Psoas muscle (tissue), 8 donors: ENCODE measurements around the gene APEH. TPM values are rescaled to one million over a fixed set of nuclear protein-coding genes. Genes with fewer than 3 reads are reported as not detected.

Experiments used
- ATAC-seq, 4 donors: fragments of 200-7000 bp; cut with Tn5 transposase; one replicate each; pipeline ENCODE4 v1.9.1; 2020; ENCODE audit warnings: moderate library complexity in 3 of 4, mild to moderate bottlenecking in 2 of 4
- DNase-seq, 2 donors: peaks; one replicate each; pipeline ENCODE4 v3.0.0-alpha.2; 2020
- H3K27ac ChIP-seq: fragments of 200-600 bp; one replicate; pipeline ENCODE4 v1.8.0; 2022
- H3K27me3 ChIP-seq, 3 donors: fragments of 200-600 bp in 1 of 3; one replicate each; pipeline versions ENCODE4 v1.6.1 to v1.8.0; 2013 to 2022; ENCODE audit warnings: low read length in 2 of 3, mild to moderate bottlenecking in 2 of 3, moderate library complexity in 1 of 3; ENCODE audit not compliant: insufficient read depth in 3 of 3
- H3K36me3 ChIP-seq, 2 donors: fragments of 200-600 bp in 1 of 2; one replicate each; pipeline versions ENCODE4 v1.6.1 to v1.8.0; 2013 to 2022; ENCODE audit warnings: low read depth in 1 of 2, mild to moderate bottlenecking in 1 of 2, moderate library complexity in 1 of 2; ENCODE audit not compliant: insufficient read depth in 1 of 2
- H3K4me1 ChIP-seq: fragments of 200-600 bp; one replicate; pipeline ENCODE4 v1.8.0; 2022
- H3K4me3 ChIP-seq: fragments of 200-600 bp; one replicate; pipeline ENCODE4 v1.8.0; 2022; ENCODE audit warnings: mild to moderate bottlenecking
- H3K9me3 ChIP-seq: fragments of 200-600 bp; one replicate; pipeline ENCODE4 v1.8.0; 2022
- WGBS, 3 donors: extraction: QIAGEN DNeasy Blood & Tissue Kit; methylation state at CpG; one replicate each; pipeline versions ENCODE4 v1.1.6 to v1.1.7; 2013; 5-methylcytosine and 5-hydroxymethylcytosine counted together
- intact Hi-C, 2 donors: fragments of 100-400 bp; cut with DNase I; formaldehyde crosslinking; loops; one replicate each; pipeline versions ENCODE4 v1.11.0 to v1.14.2; 2022
- polyA plus RNA-seq, 3 donors: library from polyadenylated mRNA; stranded (reverse); fragments of 200-250 nt; gene quantifications; one replicate each; pipeline ENCODE4 v1.2.3, GENCODE V29; 2013
- total RNA-seq, 4 donors: library from RNA; stranded (reverse); fragmentation: NEBNext Ultra II Directional in 2 of 4; extraction: Animal tissue kit (Norgen Biotek cat#: 25700) in 2 of 4; gene quantifications; one replicate each; pipeline versions ENCODE4 v1.2.1 to v1.2.4, GENCODE V29; 2021 to 2023
- TF ChIP-seq, protein P1 (sequence below): fragments of 200-600 bp; IDR thresholded peaks from one replicate; pipeline ENCODE4 v1.8.0; 2022; ENCODE audit warnings: antibody characterized with exemption
- donor health status: healthy with polysubstance abuse.
- donor health status: DM: no; HTN: no; CAD: no; lungs with moderate emphysema.
- donor health status: Bipolar disorder and iron deficiency.
- donor health status: healthy.
- donor health status: DM: yes; HTN: yes; CAD: no.
- donor health status: DM: no; HTN: no; CAD: no.
- donor health status: DM: no; HTN: no; CAD: no.
- donor health status: DM: yes; HTN: yes; CAD: no.

APEH gene
- total and polyA plus RNA-seq, 7 donors, result 70.8 to 189 (median 115) TPM

DNA sequence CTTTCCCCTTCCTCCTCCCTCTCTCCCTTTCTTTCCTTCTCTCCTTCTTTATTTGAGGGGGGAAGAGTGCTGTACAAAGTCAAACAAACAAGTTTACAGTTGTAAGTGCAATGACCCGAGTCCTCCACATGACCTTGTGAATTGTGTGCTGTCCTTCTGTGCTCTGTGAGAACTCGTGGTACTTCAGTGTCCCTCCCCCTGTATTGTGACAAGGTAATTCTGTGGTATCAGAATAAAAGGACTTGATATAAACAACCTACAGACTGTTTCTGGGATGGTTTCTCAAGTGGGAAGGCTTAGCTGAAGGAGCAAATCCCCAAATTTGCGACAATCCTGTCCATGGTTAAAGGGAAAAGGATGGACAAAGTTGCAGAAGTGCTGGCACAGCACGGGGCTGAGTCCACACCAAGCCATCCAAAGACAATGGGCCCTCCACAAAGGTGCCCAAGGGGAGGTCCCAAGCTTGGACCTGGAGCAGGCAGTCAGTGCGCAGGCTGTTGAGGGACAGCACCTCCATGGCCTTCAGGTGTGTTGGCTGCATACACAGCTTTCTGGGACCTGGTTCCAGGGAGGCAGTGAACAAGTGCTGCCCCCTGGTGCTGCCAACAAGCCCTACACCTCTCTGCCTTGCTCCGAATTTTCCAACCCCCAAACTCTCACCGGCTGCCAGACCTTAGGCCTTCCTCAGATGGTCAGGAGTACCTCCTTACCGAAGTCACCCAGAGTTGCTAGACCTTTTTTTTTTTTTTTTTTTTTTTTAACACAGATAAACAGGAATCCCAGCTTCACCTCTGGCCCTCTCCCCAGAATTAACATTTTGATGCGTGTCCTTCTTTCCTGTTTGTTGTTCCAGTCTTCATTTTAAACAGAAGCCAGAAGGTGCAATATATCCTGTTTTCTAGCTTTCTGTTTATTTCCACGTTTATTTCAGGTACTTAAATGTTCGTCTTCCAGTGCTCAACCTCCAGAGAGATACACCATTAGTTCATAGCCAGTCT is 2.6 kb upstream of the APEH start:
- WGBS, 3 donors, result 41 to 47% (median 46%) methylated on average over 11 of the region's 11 CpGs
- DNase-seq (peak; percentile 59 to 82), ATAC-seq (peak; percentile 24 to 48 (median 40))
- TF ChIP-seq, protein P1, sequence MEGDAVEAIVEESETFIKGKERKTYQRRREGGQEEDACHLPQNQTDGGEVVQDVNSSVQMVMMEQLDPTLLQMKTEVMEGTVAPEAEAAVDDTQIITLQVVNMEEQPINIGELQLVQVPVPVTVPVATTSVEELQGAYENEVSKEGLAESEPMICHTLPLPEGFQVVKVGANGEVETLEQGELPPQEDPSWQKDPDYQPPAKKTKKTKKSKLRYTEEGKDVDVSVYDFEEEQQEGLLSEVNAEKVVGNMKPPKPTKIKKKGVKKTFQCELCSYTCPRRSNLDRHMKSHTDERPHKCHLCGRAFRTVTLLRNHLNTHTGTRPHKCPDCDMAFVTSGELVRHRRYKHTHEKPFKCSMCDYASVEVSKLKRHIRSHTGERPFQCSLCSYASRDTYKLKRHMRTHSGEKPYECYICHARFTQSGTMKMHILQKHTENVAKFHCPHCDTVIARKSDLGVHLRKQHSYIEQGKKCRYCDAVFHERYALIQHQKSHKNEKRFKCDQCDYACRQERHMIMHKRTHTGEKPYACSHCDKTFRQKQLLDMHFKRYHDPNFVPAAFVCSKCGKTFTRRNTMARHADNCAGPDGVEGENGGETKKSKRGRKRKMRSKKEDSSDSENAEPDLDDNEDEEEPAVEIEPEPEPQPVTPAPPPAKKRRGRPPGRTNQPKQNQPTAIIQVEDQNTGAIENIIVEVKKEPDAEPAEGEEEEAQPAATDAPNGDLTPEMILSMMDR, result peak; percentile 77
- Histone ChIP-seq H3K4me3 (no peak overlapping the region), H3K9me3 (no peaks in the 10 kb centered on the region), H3K27ac (peak overlapping the region; percentile 5), H3K4me1 (peaks cover 20% of the 10 kb centered on the region), H3K36me3 (peaks cover 7 to 13% of the 10 kb centered on the region in 2 donors), H3K27me3 (no peaks in the 10 kb centered on the region)
- intact Hi-C loops, result loop anchor here in 1 of 2 donors (2.0 kb wide), 1 partner anchor 131 kb away; no protein-coding TSS in a partner anchor

DNA sequence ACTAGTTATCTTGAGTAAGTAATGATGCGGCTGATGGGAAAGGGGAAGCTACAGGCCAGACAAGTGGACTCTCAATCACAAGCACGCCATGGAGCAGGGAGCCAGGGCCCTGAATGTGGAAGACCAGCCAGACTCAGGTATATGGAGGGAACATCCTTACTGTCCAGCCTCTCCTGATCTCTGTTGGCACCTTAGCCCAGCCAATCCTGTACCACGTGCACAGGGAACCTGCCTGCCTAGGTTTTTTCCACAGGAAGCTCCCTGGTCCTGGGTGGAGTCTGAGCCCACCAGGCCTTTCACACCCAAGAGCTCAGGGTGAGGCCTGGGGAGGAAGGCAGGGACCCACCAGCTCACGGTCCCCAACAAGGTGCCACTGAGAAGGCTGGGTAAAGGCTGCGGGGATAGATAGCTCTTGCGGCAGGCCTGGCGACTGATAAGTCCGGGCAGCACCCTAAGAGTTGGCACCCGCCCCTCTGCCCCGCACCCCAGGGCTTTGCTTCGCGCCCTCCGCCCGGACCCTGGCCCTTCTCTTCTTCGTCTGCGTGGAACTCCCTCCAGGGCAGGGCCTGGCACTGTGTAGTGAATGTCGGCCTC is 933 bp upstream of the APEH start:
- peak overlapping the region; percentile 86 for H3K4me3 ChIP-seq
- H3K4me1 ChIP-seq, result peaks cover 20% of the 10 kb centered on the region
- TF ChIP-seq, protein P1, result no peak
- peaks cover 8 to 30% of the 10 kb centered on the region in 2 donors for H3K36me3 ChIP-seq
- no peaks in the 10 kb centered on the region for H3K9me3 ChIP-seq
- intact Hi-C loops, result no loop called here
- peak overlapping the region; percentile 95 for H3K27ac ChIP-seq
- WGBS, 3 donors, result 20 to 39% (median 29%) methylated on average over 14 to 17 of the region's 17 CpGs
- DNase-seq (no peak), ATAC-seq (peak in 1 of 4 donors; percentile 0)
- no peaks in the 10 kb centered on the region for H3K27me3 ChIP-seq

DNA sequence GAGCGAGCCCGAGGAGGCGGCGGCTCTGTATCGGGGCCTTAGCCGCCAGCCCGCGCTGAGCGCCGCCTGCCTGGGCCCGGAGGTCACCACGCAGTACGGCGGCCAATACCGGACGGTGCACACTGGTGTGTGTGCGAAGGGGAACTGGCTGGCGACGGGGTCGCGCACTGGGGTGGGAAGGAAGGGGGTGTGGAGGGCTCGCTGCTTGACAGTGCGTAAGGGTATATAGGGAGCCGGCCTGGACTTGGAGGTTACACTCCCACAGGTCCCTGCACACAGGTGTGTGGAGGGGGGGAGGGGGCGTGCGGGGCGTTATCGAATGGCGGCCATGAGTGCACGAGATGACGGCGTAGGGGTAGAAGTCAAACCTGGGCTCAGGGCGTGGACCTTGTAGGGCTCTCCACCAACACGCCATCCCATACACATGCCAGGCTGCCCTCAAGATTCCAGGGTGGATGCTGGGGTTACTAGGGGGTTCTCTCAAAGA is 389 bp downstream of the APEH start:
- WGBS, 3 donors, result 6 to 14% (median 7%) methylated on average over 34 of the region's 34 CpGs
- Histone ChIP-seq H3K9me3 (no peaks in the 10 kb centered on the region), H3K36me3 (peaks cover 10 to 43% of the 10 kb centered on the region in 2 donors), H3K27ac (peak overlapping the region; percentile 95), H3K4me1 (peaks cover 20% of the 10 kb centered on the region), H3K4me3 (peak overlapping the region; percentile 86), H3K27me3 (no peaks in the 10 kb centered on the region)
- intact Hi-C loops, result no loop called here
- TF ChIP-seq, protein P1, result no peak
- DNase-seq, result no peak
- peak; percentile 22 to 33 (median 26) for ATAC-seq

DNA sequence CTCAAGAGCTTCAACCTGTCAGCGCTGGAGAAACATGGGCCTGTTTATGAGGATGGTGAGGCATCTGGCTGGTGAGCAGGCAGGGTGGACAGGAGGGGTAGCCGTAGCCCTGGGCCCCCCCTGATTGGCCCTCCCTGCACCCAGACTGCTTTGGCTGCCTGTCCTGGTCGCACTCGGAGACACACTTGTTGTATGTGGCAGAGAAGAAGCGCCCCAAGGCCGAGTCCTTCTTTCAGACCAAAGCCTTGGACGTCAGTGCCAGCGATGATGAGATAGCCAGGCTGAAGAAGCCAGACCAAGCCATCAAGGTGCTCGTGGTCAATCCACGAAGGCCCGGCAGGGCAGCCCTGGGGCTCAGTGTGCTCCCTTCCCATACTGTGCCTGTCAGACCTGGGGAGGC is 1.8 kb downstream of the APEH start:
- ATAC-seq (no peak), DNase-seq (no peak)
- intact Hi-C loops, result no loop called here
- no peak overlapping the region for H3K27ac ChIP-seq
- TF ChIP-seq, protein P1, result no peak
- no peak overlapping the region for H3K4me3 ChIP-seq
- no peaks in the 10 kb centered on the region for H3K27me3 ChIP-seq
- H3K4me1 ChIP-seq, result peaks cover 20% of the 10 kb centered on the region
- WGBS, 3 donors, result 86 to 93% (median 88%) methylated on average over 11 of the region's 11 CpGs
- H3K36me3 ChIP-seq, result peaks cover 18 to 57% of the 10 kb centered on the region in 2 donors
- no peaks in the 10 kb centered on the region for H3K9me3 ChIP-seq
